ENCODE data around the gene KMT2C. TPM values are rescaled to one million over a fixed set of nuclear protein-coding genes. Genes with fewer than 3 reads are reported as not detected.

The KMT2C gene
- total RNA-seq, 4 donors from 2014 or later = 84.2 to 185 (median 111) TPM

GRCh38 chr7:152161171-152161570 is 274.6 kb downstream of the KMT2C start:
- no peaks in the 10 kb centered on the region for H3K4me1 ChIP-seq
- H3K27ac ChIP-seq = no peak overlapping the region
- H3K27me3 ChIP-seq = no peaks in the 10 kb centered on the region
- H3K9me3 ChIP-seq = no peaks in the 10 kb centered on the region
- no peak overlapping the region for H3K4me3 ChIP-seq
- peaks cover 0 to 84% (median 0%) of the 10 kb centered on the region in 3 donors for H3K36me3 ChIP-seq
- DNase-seq = no peak
- TF ChIP-seq CTCF (IDR thresholded peaks at IDR 0.05) (no peak), POLR2A (IDR thresholded peaks at IDR 0.05) (no peak)

GRCh38 chr7:152158801-152159587 is 276.8 kb downstream of the KMT2C start:
- H3K4me1 ChIP-seq = no peaks in the 10 kb centered on the region
- no peaks in the 10 kb centered on the region for H3K9me3 ChIP-seq
- peaks cover 0 to 87% (median 0%) of the 10 kb centered on the region in 3 donors for H3K36me3 ChIP-seq
- no peak overlapping the region for H3K4me3 ChIP-seq
- TF ChIP-seq POLR2A (IDR thresholded peaks at IDR 0.05) (no peak), CTCF (IDR thresholded peaks at IDR 0.05) (no peak)
- H3K27me3 ChIP-seq = no peaks in the 10 kb centered on the region
- H3K27ac ChIP-seq = peak overlapping the region in 1 of 4 donors; percentile 53
- DNase-seq = peak in 2 of 3 donors; percentile 52 to 57

GRCh38 chr7:152152267-152152666 is 283.5 kb downstream of the KMT2C start:
- Histone ChIP-seq H3K9me3 (no peaks in the 10 kb centered on the region), H3K4me3 (no peak overlapping the region), H3K27ac (no peak overlapping the region), H3K36me3 (peaks cover 0 to 95% (median 6%) of the 10 kb centered on the region in 3 donors), H3K27me3 (no peaks in the 10 kb centered on the region), H3K4me1 (no peaks in the 10 kb centered on the region)
- TF ChIP-seq POLR2A (IDR thresholded peaks at IDR 0.05) (no peak), CTCF (IDR thresholded peaks at IDR 0.05) (no peak)
- no peak for DNase-seq

GRCh38 chr7:152149363-152149762 is 286.4 kb downstream of the KMT2C start:
- DNase-seq = no peak
- Histone ChIP-seq H3K27me3 (no peaks in the 10 kb centered on the region), H3K27ac (no peak overlapping the region), H3K9me3 (no peaks in the 10 kb centered on the region), H3K4me1 (no peaks in the 10 kb centered on the region), H3K4me3 (no peak overlapping the region), H3K36me3 (peaks cover 0 to 97% (median 6%) of the 10 kb centered on the region in 3 donors)
- TF ChIP-seq CTCF (IDR thresholded peaks at IDR 0.05) (no peak), POLR2A (IDR thresholded peaks at IDR 0.05) (no peak)

- Histone ChIP-seq H3K4me3 (no peak overlapping the region), H3K4me1 (no peaks in the 10 kb centered on the region), H3K36me3 (peaks cover 0 to 97% (median 6%) of the 10 kb centered on the region in 3 donors), H3K27ac (no peak overlapping the region), H3K27me3 (no peaks in the 10 kb centered on the region), H3K9me3 (no peaks in the 10 kb centered on the region)
- no peak for DNase-seq
- no peak for TF ChIP-seq CTCF (IDR thresholded peaks at IDR 0.05)
- TF ChIP-seq POLR2A (IDR thresholded peaks at IDR 0.05) = no peak
These were observed 287.1 kb downstream of the KMT2C start for GRCh38 chr7:152148706-152149105.

Data from Peyer's patch (tissue), 4 donors.